IMR-90 (cell line): Measurements from ENCODE around the gene CEP78. TPM values are rescaled to one million over a fixed set of nuclear protein-coding genes. Genes with fewer than 3 reads are reported as not detected.

ENCODE experiments used
- ATAC-seq: fragments of 200-7000 bp; cut with Tn5 transposase; 2 replicates; pipeline ENCODE4 v1.9.1; 2020; ENCODE audit warnings: low read depth, mild to moderate bottlenecking, moderate library complexity
- BruUV-seq: library from RNA; stranded (reverse); fragments of 400-500 nt; replicated peaks from 2 replicates; lab custom pipeline; 2021; lab: Mats Ljungman, UMichigan
- CTCF ChIA-PET: fragments of 300-600 bp; formaldehyde crosslinking; extraction: SDS; loops from one replicate; lab custom pipeline; 2021; ENCODE audit warnings: antibody characterized with exemption; lab: Yijun Ruan, JAX
- POLR2A ChIA-PET: fragments of 300-600 bp; sonication (Branson Sonifier 250); formaldehyde crosslinking; loops from one replicate; lab custom pipeline; 2022; ENCODE audit warnings: antibody characterized with exemption; ENCODE audit not compliant: unreplicated experiment; lab: Charles Lee
- DNase-seq: peaks from one replicate; pipeline ENCODE4 v3.0.0; 2013
- H2AFZ ChIP-seq: replicated peaks from 2 replicates; pipeline ENCODE3; 2013; ENCODE audit warnings: low read length, mild to moderate bottlenecking; ENCODE audit not compliant: poor library complexity
- H2AK5ac ChIP-seq: 2 replicates; pipeline ENCODE4 v1.6.1; 2013; ENCODE audit warnings: low read depth, low read length, inconsistent platforms
- H2AK9ac ChIP-seq: replicated peaks from 2 replicates; pipeline ENCODE3; 2013; ENCODE audit warnings: mild to moderate bottlenecking, low read depth, low read length, moderate library complexity; ENCODE audit not compliant: poor library complexity
- H2BK120ac ChIP-seq: 2 replicates; pipeline ENCODE4 v1.6.1; 2013; ENCODE audit warnings: low read depth, low read length, inconsistent platforms
- H2BK15ac ChIP-seq: 3 replicates; pipeline ENCODE4 v1.6.1; 2013; ENCODE audit warnings: low read depth, low read length, inconsistent platforms
- H2BK20ac ChIP-seq: 2 replicates; pipeline ENCODE4 v1.6.1; 2013; ENCODE audit warnings: low read depth, mild to moderate bottlenecking, inconsistent platforms, low read length, moderate library complexity
- H2BK5ac ChIP-seq: 2 replicates; pipeline ENCODE4 v1.6.1; 2013; ENCODE audit warnings: mild to moderate bottlenecking, low read depth, low read length, inconsistent platforms; ENCODE audit not compliant: poor library complexity, severe bottlenecking
- H3K14ac ChIP-seq: replicated peaks from 2 replicates; pipeline ENCODE4 v1.6.1; 2013; ENCODE audit warnings: low read depth, low read length, inconsistent platforms
- H3K18ac ChIP-seq: 2 replicates; pipeline ENCODE4 v1.6.1; 2013; ENCODE audit warnings: low read depth, low read length, control low read depth
- H3K23ac ChIP-seq: 2 replicates; pipeline ENCODE4 v1.6.1; 2013; ENCODE audit warnings: low read depth, low read length, inconsistent platforms
- H3K27ac ChIP-seq: 2 replicates; pipeline ENCODE4 v1.5.1; 2013; ENCODE audit warnings: mild to moderate bottlenecking, control low read depth, low read length; ENCODE audit not compliant: insufficient read depth
- H3K27me3 ChIP-seq: 2 replicates; pipeline ENCODE4 v1.6.1; 2013; ENCODE audit warnings: low read length; ENCODE audit not compliant: control insufficient read depth, insufficient read depth
- H3K36me3 ChIP-seq: 2 replicates; pipeline ENCODE4 v1.6.1; 2013; ENCODE audit warnings: low read length, mixed read lengths; ENCODE audit not compliant: control insufficient read depth, insufficient read depth
- H3K4ac ChIP-seq: 2 replicates; pipeline ENCODE4 v1.6.1; 2013; ENCODE audit warnings: low read depth, low read length, inconsistent platforms
- H3K4me1 ChIP-seq: 2 replicates; pipeline ENCODE4 v1.6.1; 2013; ENCODE audit warnings: low read length, mixed read lengths; ENCODE audit not compliant: control insufficient read depth, insufficient read depth
- H3K4me2 ChIP-seq: 2 replicates; pipeline ENCODE4 v1.6.1; 2013; ENCODE audit warnings: low read depth, mild to moderate bottlenecking, control low read depth, low read length, moderate library complexity
- H3K4me3 ChIP-seq: 2 replicates; pipeline ENCODE4 v1.5.1; 2013; ENCODE audit warnings: low read depth, mild to moderate bottlenecking, control low read depth, low read length, moderate library complexity; ENCODE audit not compliant: insufficient read depth
- H3K56ac ChIP-seq: 2 replicates; pipeline ENCODE4 v1.6.1; 2013; ENCODE audit warnings: low read length, inconsistent platforms; ENCODE audit not compliant: insufficient read depth; ENCODE audit errors: extremely low read depth
- H3K79me1 ChIP-seq, 2 experiments: 2 replicates each; pipeline ENCODE4 v1.6.1; 2013; ENCODE audit warnings: low read length in 2 of 2, inconsistent platforms in 1 of 2, low read depth in 1 of 2
- H3K9ac ChIP-seq: 2 replicates; pipeline ENCODE4 v1.6.1; 2013; ENCODE audit warnings: low read depth, low read length, control low read depth
- H3K9me1 ChIP-seq: 2 replicates; pipeline ENCODE4 v1.6.1; 2013; ENCODE audit warnings: low read length, inconsistent platforms; ENCODE audit not compliant: insufficient read depth
- H3K9me3 ChIP-seq: 2 replicates; pipeline ENCODE4 v1.6.1; 2013; ENCODE audit warnings: low read length; ENCODE audit not compliant: control insufficient read depth, insufficient read depth
- H4K20me1 ChIP-seq: 2 replicates; pipeline ENCODE4 v1.6.1; 2013; ENCODE audit warnings: low read length, inconsistent platforms; ENCODE audit not compliant: insufficient read depth
- H4K5ac ChIP-seq: 2 replicates; pipeline ENCODE4 v1.6.1; 2013; ENCODE audit warnings: mild to moderate bottlenecking, low read depth, low read length, control low read depth
- H4K8ac ChIP-seq, 2 experiments: 2 replicates each; pipeline ENCODE4 v1.6.1; 2013; ENCODE audit warnings: low read depth in 2 of 2, low read length in 2 of 2, control low read depth in 1 of 2, inconsistent platforms in 1 of 2
- H4K91ac ChIP-seq: 2 replicates; pipeline ENCODE4 v1.6.1; 2013; ENCODE audit warnings: low read depth, low read length, inconsistent platforms; ENCODE audit not compliant: insufficient read depth
- MAZ ChIP-seq: IDR thresholded peaks from 2 replicates; pipeline ENCODE4 v1.6.1; 2012; ENCODE audit warnings: low read depth, mild to moderate bottlenecking, low read length, improper control_type of control experiment, moderate library complexity, borderline replicate concordance
- MXI1 ChIP-seq: IDR thresholded peaks from 2 replicates; pipeline ENCODE4 v1.6.1; 2012; ENCODE audit warnings: low read depth, mild to moderate bottlenecking, low read length, moderate library complexity, borderline replicate concordance
- WGBS, 2 experiments: methylation state at CpG; one replicate each; pipeline versions ENCODE4 v1.1.5 to v1.1.7; 2013; ENCODE audit warnings: missing lambda C conversion rate in 2 of 2; ENCODE audit not compliant: insufficient read length in 1 of 2; ENCODE audit errors: extremely low coverage in 2 of 2; 5-methylcytosine and 5-hydroxymethylcytosine counted together
- dilution Hi-C: fragments of 300-500 bp; cut with HindIII; formaldehyde crosslinking; loops from one replicate; pipeline ENCODE4 v1.14.3; 2018; ENCODE audit warnings: low sequenced_read_pairs; ENCODE audit not compliant: unreplicated experiment
- in situ Hi-C: fragments of 300-500 bp; cut with MboI; formaldehyde crosslinking; loops from 3 replicates; pipeline ENCODE4 v1.14.3; 2019; ENCODE audit warnings: low sequenced_read_pairs, inconsistent platforms, mixed read lengths
- intact Hi-C: fragments of 100-400 bp; cut with micrococcal nuclease; formaldehyde crosslinking; loops from 2 replicates; pipeline ENCODE4 v1.10.0; 2022
- polyA plus RNA-seq, 3 experiments: library from polyadenylated mRNA; depleted of rRNA; stranded (reverse); fragments of >200 nt; gene quantifications; 2 replicates each; pipeline ENCODE4 v1.2.3, GENCODE V29; 2012; ENCODE audit warnings: low replicate concordance in 1 of 3
- total RNA-seq: library from RNA; depleted of rRNA; stranded (reverse); fragments of >200 nt; gene quantifications from 2 replicates; pipeline ENCODE4 v1.2.3, GENCODE V29; 2012

Gene CEP78
- total and polyA plus RNA-seq, 2 of the 4 experiments (the other 2 are of a cell fraction), result 9.2 to 18.3 TPM

- Histone ChIP-seq H4K20me1 (no peaks in the 10 kb centered on the region), H2BK15ac (no peak overlapping the region), H3K9ac (no peak overlapping the region), H3K18ac (no peak overlapping the region), H2AFZ (no peak overlapping the region), H2AK5ac (no peak overlapping the region), H3K36me3 (no peaks in the 10 kb centered on the region), H2BK120ac (no peak overlapping the region), H3K4me3 (no peak overlapping the region), H3K4me2 (no peak overlapping the region), H2AK9ac (no peak overlapping the region), H3K56ac (no peak overlapping the region), H4K8ac (no peak overlapping the region), H3K9me3 (no peaks in the 10 kb centered on the region), H3K9me1 (no peaks in the 10 kb centered on the region), H3K27me3 (no peaks in the 10 kb centered on the region; the same call in 1 of the 2 replicates), H3K27ac (no peak overlapping the region), H3K23ac (no peak overlapping the region), H4K5ac (no peak overlapping the region), H3K79me1 (no peaks in the 10 kb centered on the region), H3K14ac (no peak overlapping the region), H2BK5ac (no peak overlapping the region), H3K4ac (no peak overlapping the region), H2BK20ac (no peak overlapping the region), H4K91ac (no peak overlapping the region), H3K4me1 (no peaks in the 10 kb centered on the region)
- intact Hi-C loops (loop anchor here (10.0 kb wide), 1 partner anchor 154 kb away; no protein-coding TSS in a partner anchor), dilution Hi-C loops (no loop called here), in situ Hi-C loops (no loop called here)
- POLR2A ChIA-PET, result no interaction called here
- no peak for ATAC-seq
- 92% methylated on average over 4 of the region's 13 CpGs; no CpG with 5 or more reads in 1 of the 2 experiments for WGBS, 2 experiments
- no peak for TF ChIP-seq MXI1
- no peak for TF ChIP-seq MAZ
- no peak for DNase-seq
- CTCF ChIA-PET, result no interaction called here
- no TSS peak for BruUV-seq
Measured at GRCh38 chr9:78218890-78219289, 17.0 kb upstream of the CEP78 start.
